Fibroblast of lung (primary cell): ENCODE data around the gene SMAD2. TPM values are rescaled to one million over a fixed set of nuclear protein-coding genes. Genes with fewer than 3 reads are reported as not detected.

Experiments used
- DNase-seq, 2 donors: peaks; one replicate each; pipeline versions ENCODE4 v3.0.0 to v3.0.0-alpha.2; 2010; ENCODE audit warnings: low read depth in 2 of 2
- H2AFZ ChIP-seq: 2 replicates; pipeline ENCODE4 v1.5.1; 2012; ENCODE audit warnings: low read length, control low read depth, inconsistent platforms
- H3K27ac ChIP-seq: 2 replicates; pipeline ENCODE4 v1.5.1; 2011; ENCODE audit warnings: low read length, control low read depth; ENCODE audit not compliant: insufficient read depth
- H3K27me3 ChIP-seq: 2 replicates; pipeline ENCODE4 v1.5.1; 2011; ENCODE audit warnings: mild to moderate bottlenecking, low read length; ENCODE audit not compliant: control insufficient read depth, insufficient read depth
- H3K36me3 ChIP-seq: 2 replicates; pipeline ENCODE4 v1.5.1; 2011; ENCODE audit warnings: low read length; ENCODE audit not compliant: control insufficient read depth, insufficient read depth
- H3K4me1 ChIP-seq: 2 replicates; pipeline ENCODE4 v1.5.1; 2011; ENCODE audit warnings: low read length; ENCODE audit not compliant: control insufficient read depth, insufficient read depth; ENCODE audit errors: extremely low read depth
- H3K4me2 ChIP-seq: 2 replicates; pipeline ENCODE4 v1.5.1; 2011; ENCODE audit warnings: low read length, control low read depth; ENCODE audit not compliant: insufficient read depth; ENCODE audit errors: extremely low read depth
- H3K4me3 ChIP-seq, 4 experiments: fragments of 200-600 bp in 1 of 4; sonication (generic) in 1 of 4; replicated peaks in 1 of 4; 2 replicates each; pipeline ENCODE4 v1.5.1; 2011 to 2016; ENCODE audit warnings: low read length in 4 of 4, low read depth in 3 of 4, mild to moderate bottlenecking in 3 of 4, control low read depth in 2 of 4, inconsistent platforms in 1 of 4, mixed read lengths in 1 of 4; ENCODE audit not compliant: insufficient read depth in 1 of 4; ENCODE audit errors: control extremely low read depth in 1 of 4
- H3K79me2 ChIP-seq: 2 replicates; pipeline ENCODE4 v1.5.1; 2012; ENCODE audit warnings: mild to moderate bottlenecking, low read length, inconsistent platforms; ENCODE audit not compliant: control insufficient read depth, insufficient read depth
- H3K9ac ChIP-seq: 2 replicates; pipeline ENCODE4 v1.5.1; 2011; ENCODE audit warnings: mild to moderate bottlenecking, low read length, control low read depth; ENCODE audit not compliant: insufficient read depth
- H3K9me3 ChIP-seq: 2 replicates; pipeline ENCODE4 v1.5.1; 2012; ENCODE audit warnings: low read depth, low read length; ENCODE audit not compliant: control insufficient read depth, insufficient read depth
- H4K20me1 ChIP-seq: 2 replicates; pipeline ENCODE4 v1.5.1; 2011; ENCODE audit warnings: low read length; ENCODE audit not compliant: control insufficient read depth, insufficient read depth; ENCODE audit errors: extremely low read depth
- CTCF ChIP-seq, 2 donors: IDR thresholded peaks in 1 of 2; conservative IDR thresholded peaks in 1 of 2; 1 replicate in 1 of 2; 2 replicates in 1 of 2; pipeline ENCODE4 v1.5.1; 2011 to 2012; ENCODE audit warnings: low read length in 2 of 2, control low read depth in 1 of 2, inconsistent platforms in 1 of 2, low read depth in 1 of 2, mild to moderate bottlenecking in 1 of 2
- EZH2 ChIP-seq: IDR thresholded peaks from 2 replicates; pipeline ENCODE4 v1.5.1; 2012; ENCODE audit warnings: low read length, control low read depth, mild to moderate bottlenecking; ENCODE audit errors: missing control alignments
- polyA plus RNA-seq, 2 donors: library from polyadenylated mRNA; depleted of rRNA in 1 of 2; stranded (reverse) in 1 of 2; unstranded in 1 of 2; fragments of >200 nt; gene quantifications; 2 replicates each; pipeline ENCODE4 v1.2.1, GENCODE V29; 2011 to 2012; ENCODE audit warnings: missing spikeins in 1 of 2
- total RNA-seq: library from RNA; depleted of rRNA; stranded (reverse); fragments of >200 nt; gene quantifications from 2 replicates; pipeline ENCODE4 v1.2.1, GENCODE V29; 2014

Gene SMAD2
- total and polyA plus RNA-seq, 2 donors (not counting 1 experiment from before 2014, with no cell fraction given): 76.0 to 111 TPM

- TF ChIP-seq EZH2: no peak
- TF ChIP-seq CTCF (conservative IDR thresholded peaks at IDR 0.05 in 1 of 2, IDR thresholded peaks at IDR 0.05 in 1 of 2; ENCODE audit: low read depth in 1 of 2, low read length in 2 of 2): no peak
- no peak overlapping the region for H3K27ac ChIP-seq
- no peak overlapping the region for H3K4me3 ChIP-seq
- peaks cover 75% of the 10 kb centered on the region for H3K79me2 ChIP-seq
- H2AFZ ChIP-seq: no peak overlapping the region
- peaks cover 2% of the 10 kb centered on the region for H3K36me3 ChIP-seq
- no peaks in the 10 kb centered on the region for H3K4me1 ChIP-seq
- H3K4me2 ChIP-seq: no peak overlapping the region
- peaks cover 2% of the 10 kb centered on the region for H4K20me1 ChIP-seq
- H3K27me3 ChIP-seq: no peaks in the 10 kb centered on the region
- H3K9me3 ChIP-seq: no peaks in the 10 kb centered on the region
- no peak overlapping the region for H3K9ac ChIP-seq
- no peak for DNase-seq
Observed at GRCh38 chr18:47917923-47918610, 12.4 kb downstream of the SMAD2 start.

GRCh38 chr18:47915930-47916329 is 14.5 kb downstream of the SMAD2 start:
- H3K79me2 ChIP-seq: peaks cover 64% of the 10 kb centered on the region
- H3K4me2 ChIP-seq: no peak overlapping the region
- H3K9me3 ChIP-seq: no peaks in the 10 kb centered on the region
- H2AFZ ChIP-seq: no peak overlapping the region
- H3K4me3 ChIP-seq: no peak overlapping the region
- no peaks in the 10 kb centered on the region for H3K4me1 ChIP-seq
- TF ChIP-seq EZH2 (no peak), CTCF (conservative IDR thresholded peaks at IDR 0.05 in 1 of 2, IDR thresholded peaks at IDR 0.05 in 1 of 2; ENCODE audit: low read depth in 1 of 2, low read length in 2 of 2) (no peak)
- no peak for DNase-seq
- peaks cover 2% of the 10 kb centered on the region for H4K20me1 ChIP-seq
- peaks cover 2% of the 10 kb centered on the region for H3K36me3 ChIP-seq
- no peak overlapping the region for H3K9ac ChIP-seq
- no peak overlapping the region for H3K27ac ChIP-seq
- H3K27me3 ChIP-seq: no peaks in the 10 kb centered on the region

GRCh38 chr18:47915229-47915628 is 15.2 kb downstream of the SMAD2 start:
- Histone ChIP-seq H2AFZ (no peak overlapping the region), H3K4me3 (no peak overlapping the region), H3K4me2 (no peak overlapping the region), H3K4me1 (no peaks in the 10 kb centered on the region), H3K9me3 (no peaks in the 10 kb centered on the region), H3K36me3 (peaks cover 2% of the 10 kb centered on the region), H3K9ac (no peak overlapping the region), H3K79me2 (peaks cover 62% of the 10 kb centered on the region), H4K20me1 (peaks cover 2% of the 10 kb centered on the region), H3K27me3 (no peaks in the 10 kb centered on the region), H3K27ac (no peak overlapping the region)
- TF ChIP-seq CTCF (conservative IDR thresholded peaks at IDR 0.05 in 1 of 2, IDR thresholded peaks at IDR 0.05 in 1 of 2; ENCODE audit: low read depth in 1 of 2, low read length in 2 of 2) (no peak), EZH2 (no peak)
- peak in 1 of 2 donors; percentile 20 for DNase-seq
